Measurements from ENCODE around the gene DNAJA2. TPM values are rescaled to one million over a fixed set of nuclear protein-coding genes. Genes with fewer than 3 reads are reported as not detected.
"Not testable (repeated sequence)": the region's sequence is repeated elsewhere in the genome, so short reads cannot be mapped to it uniquely, and the experiment has no call there.

The DNAJA2 gene
- total and polyA plus RNA-seq, 2 experiments from 2014 or later, result 66.4 to 72.5 TPM

GRCh38 chr16:47013910-47014309 lies 40.4 kb upstream of the DNAJA2 start:
- Histone ChIP-seq H3K4me1 (ENCODE audit: low read depth) (no peaks in the 10 kb centered on the region), H3K9me3 (ENCODE audit: low read depth) (no peaks in the 10 kb centered on the region), H3K4me3 (no peak overlapping the region), H3K27me3 (no peaks in the 10 kb centered on the region), H3K36me3 (no peaks in the 10 kb centered on the region), H3K27ac (no peak overlapping the region)
- DNase-seq (ENCODE audit: low read depth in 1 of 2, low spot score in 1 of 2), result no peak
- TF ChIP-seq, protein P1, sequence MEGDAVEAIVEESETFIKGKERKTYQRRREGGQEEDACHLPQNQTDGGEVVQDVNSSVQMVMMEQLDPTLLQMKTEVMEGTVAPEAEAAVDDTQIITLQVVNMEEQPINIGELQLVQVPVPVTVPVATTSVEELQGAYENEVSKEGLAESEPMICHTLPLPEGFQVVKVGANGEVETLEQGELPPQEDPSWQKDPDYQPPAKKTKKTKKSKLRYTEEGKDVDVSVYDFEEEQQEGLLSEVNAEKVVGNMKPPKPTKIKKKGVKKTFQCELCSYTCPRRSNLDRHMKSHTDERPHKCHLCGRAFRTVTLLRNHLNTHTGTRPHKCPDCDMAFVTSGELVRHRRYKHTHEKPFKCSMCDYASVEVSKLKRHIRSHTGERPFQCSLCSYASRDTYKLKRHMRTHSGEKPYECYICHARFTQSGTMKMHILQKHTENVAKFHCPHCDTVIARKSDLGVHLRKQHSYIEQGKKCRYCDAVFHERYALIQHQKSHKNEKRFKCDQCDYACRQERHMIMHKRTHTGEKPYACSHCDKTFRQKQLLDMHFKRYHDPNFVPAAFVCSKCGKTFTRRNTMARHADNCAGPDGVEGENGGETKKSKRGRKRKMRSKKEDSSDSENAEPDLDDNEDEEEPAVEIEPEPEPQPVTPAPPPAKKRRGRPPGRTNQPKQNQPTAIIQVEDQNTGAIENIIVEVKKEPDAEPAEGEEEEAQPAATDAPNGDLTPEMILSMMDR (IDR thresholded peaks at IDR 0.05; ENCODE audit: low read depth, low read length), result no peak

DNA sequence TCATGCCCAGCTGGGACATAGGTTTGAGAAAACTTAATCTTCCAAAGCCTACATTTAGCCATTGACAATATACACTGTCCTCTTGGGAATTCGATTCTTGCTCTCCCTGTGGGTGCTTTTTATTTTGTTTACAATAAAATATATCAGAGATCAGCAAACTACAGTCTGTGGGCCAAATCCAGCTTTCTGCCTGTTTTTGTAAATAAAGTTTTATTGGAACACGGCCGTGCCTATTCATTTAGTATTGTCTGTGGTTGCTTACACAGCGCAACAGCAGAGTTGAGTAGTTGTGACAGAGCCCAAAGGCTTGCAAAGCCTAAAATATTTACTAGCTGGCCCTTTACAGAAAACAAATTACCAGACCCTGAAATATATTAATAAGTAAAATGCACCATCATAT lies 39.7 kb upstream of the DNAJA2 start:
- H3K4me3 ChIP-seq, result no peak overlapping the region
- no peaks in the 10 kb centered on the region for H3K9me3 ChIP-seq (ENCODE audit: low read depth)
- no peaks in the 10 kb centered on the region for H3K4me1 ChIP-seq (ENCODE audit: low read depth)
- H3K27ac ChIP-seq, result no peak overlapping the region
- DNase-seq (ENCODE audit: low read depth in 1 of 2, low spot score in 1 of 2), result no peak
- TF ChIP-seq, protein P1 (IDR thresholded peaks at IDR 0.05; ENCODE audit: low read depth, low read length), result no peak
- no peaks in the 10 kb centered on the region for H3K27me3 ChIP-seq
- H3K36me3 ChIP-seq, result no peaks in the 10 kb centered on the region

DNA sequence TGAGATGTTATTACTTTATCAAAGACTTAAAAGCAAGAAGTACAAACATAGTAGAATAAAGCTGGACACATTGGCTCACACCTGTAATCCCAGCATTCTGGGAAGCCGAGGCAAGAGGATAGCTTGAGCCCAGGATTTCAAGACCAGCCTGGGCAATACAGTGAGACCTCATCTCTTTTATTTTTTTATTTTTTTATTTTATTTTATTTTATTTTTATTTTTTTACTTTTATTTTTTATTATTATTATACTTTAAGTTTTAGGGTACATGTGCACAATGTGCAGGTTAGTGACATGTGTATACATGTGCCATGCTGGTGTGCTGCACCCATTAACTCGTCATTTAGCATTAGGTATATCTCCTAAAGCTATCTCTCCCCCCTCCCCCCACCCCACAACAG lies 37.3 kb upstream of the DNAJA2 start:
- not testable (repeated sequence) for DNase-seq (ENCODE audit: low read depth in 1 of 2, low spot score in 1 of 2); H3K27me3 ChIP-seq; H3K36me3 ChIP-seq; H3K4me3 ChIP-seq; H3K9me3 ChIP-seq (ENCODE audit: low read depth); H3K4me1 ChIP-seq (ENCODE audit: low read depth); H3K27ac ChIP-seq

- Histone ChIP-seq H3K9me3 (ENCODE audit: low read depth) (no peaks in the 10 kb centered on the region), H3K27me3 (no peaks in the 10 kb centered on the region)
Measured at GRCh38 chr16:47008612-47009011, 35.1 kb upstream of the DNAJA2 start.

GRCh38 chr16:47008174-47008573 lies 34.7 kb upstream of the DNAJA2 start:
- H3K27me3 ChIP-seq, result no peaks in the 10 kb centered on the region
- H3K27ac ChIP-seq, result no peak overlapping the region
- no peaks in the 10 kb centered on the region for H3K4me1 ChIP-seq (ENCODE audit: low read depth)
- H3K36me3 ChIP-seq, result no peaks in the 10 kb centered on the region
- no peak overlapping the region for H3K4me3 ChIP-seq
- no peak for DNase-seq (ENCODE audit: low read depth in 1 of 2, low spot score in 1 of 2)
- no peaks in the 10 kb centered on the region for H3K9me3 ChIP-seq (ENCODE audit: low read depth)
- TF ChIP-seq, protein P1 (IDR thresholded peaks at IDR 0.05; ENCODE audit: low read depth, low read length), result no peak

More at GRCh38 chr16:47008612-47009011, 35.1 kb upstream of the DNAJA2 start:
- DNase-seq (ENCODE audit: low read depth in 1 of 2, low spot score in 1 of 2), result no peak
- no peak overlapping the region for H3K4me3 ChIP-seq
- H3K36me3 ChIP-seq, result no peaks in the 10 kb centered on the region
- H3K4me1 ChIP-seq (ENCODE audit: low read depth), result no peaks in the 10 kb centered on the region
- H3K27ac ChIP-seq, result no peak overlapping the region
- TF ChIP-seq, protein P1 (IDR thresholded peaks at IDR 0.05; ENCODE audit: low read depth, low read length), result no peak

GRCh38 chr16:47004652-47005051 lies 31.2 kb upstream of the DNAJA2 start:
- TF ChIP-seq, protein P1 (IDR thresholded peaks at IDR 0.05; ENCODE audit: low read depth, low read length), result no peak
- H3K36me3 ChIP-seq, result no peaks in the 10 kb centered on the region
- H3K27ac ChIP-seq, result no peak overlapping the region
- H3K9me3 ChIP-seq (ENCODE audit: low read depth), result no peaks in the 10 kb centered on the region
- no peaks in the 10 kb centered on the region for H3K4me1 ChIP-seq (ENCODE audit: low read depth)
- H3K4me3 ChIP-seq, result no peak overlapping the region
- DNase-seq (ENCODE audit: low read depth in 1 of 2, low spot score in 1 of 2), result no peak
- H3K27me3 ChIP-seq, result no peaks in the 10 kb centered on the region

GRCh38 chr16:47000066-47000465 lies 26.6 kb upstream of the DNAJA2 start:
- H3K4me1 ChIP-seq (ENCODE audit: low read depth); H3K9me3 ChIP-seq (ENCODE audit: low read depth); H3K4me3 ChIP-seq; H3K27me3 ChIP-seq; H3K27ac ChIP-seq; H3K36me3 ChIP-seq; DNase-seq (ENCODE audit: low read depth in 1 of 2, low spot score in 1 of 2): not testable (repeated sequence)
